Activated CD4-positive, alpha-beta T cell treated with anti-CD3 and anti-CD28 coated beads, Interleukin-2, amount 50 U/mL, for 1 hour (primary cell): ENCODE data around the gene CCM2.

Experiments used
- DNase-seq: peaks from one replicate; pipeline ENCODE4 v3.0.0-alpha.2; 2020

The CCM2 gene

GRCh38 chr7:45084901-45085618 lies 85.1 kb downstream of the CCM2 start:
- no peak for DNase-seq

GRCh38 chr7:45085619-45086200 lies 85.7 kb downstream of the CCM2 start:
- DNase-seq, result no peak

GRCh38 chr7:45086331-45087065 lies 86.5 kb downstream of the CCM2 start:
- no peak for DNase-seq

GRCh38 chr7:45087301-45088145 lies 87.5 kb downstream of the CCM2 start:
- no peak for DNase-seq

GRCh38 chr7:45088146-45088701 lies 88.2 kb downstream of the CCM2 start:
- no peak for DNase-seq

- DNase-seq, result no peak
Observed at GRCh38 chr7:45088821-45089340, 88.9 kb downstream of the CCM2 start, which contains the start of gene NACAD. Gene NACAD (minus strand): TSS chr7:45088969. CDS start chr7:45088894, 75 bp downstream.

- DNase-seq, result peak; percentile 57
Observed at GRCh38 chr7:45089341-45089891, 89.4 kb downstream of the CCM2 start.

GRCh38 chr7:45092100-45092930 lies 92.3 kb downstream of the CCM2 start:
- no peak for DNase-seq

GRCh38 chr7:45092931-45093235 lies 92.9 kb downstream of the CCM2 start:
- no peak for DNase-seq

- DNase-seq, result no peak
Observed at GRCh38 chr7:45098983-45099839, 99.2 kb downstream of the CCM2 start.

GRCh38 chr7:45099891-45100760 lies 100.1 kb downstream of the CCM2 start:
- no peak for DNase-seq

- no peak for DNase-seq
Observed at GRCh38 chr7:45100761-45101480, 100.9 kb downstream of the CCM2 start.

GRCh38 chr7:45101748-45102147 lies 101.7 kb downstream of the CCM2 start:
- no peak for DNase-seq

- no peak for DNase-seq
Observed at GRCh38 chr7:45102785-45103712, 103.0 kb downstream of the CCM2 start.

GRCh38 chr7:45103958-45104843 lies 104.2 kb downstream of the CCM2 start:
- no peak for DNase-seq

GRCh38 chr7:45104844-45105587 lies 105.0 kb downstream of the CCM2 start:
- DNase-seq, result no peak
